GM19099 (cell line): ENCODE results near the gene VRK1.

Experiments
- POLR2A ChIP-seq: IDR thresholded peaks from 3 replicates; pipeline ENCODE4 v1.6.1; 2011; ENCODE audit warnings: low read depth; ENCODE audit not compliant: insufficient read length; ENCODE audit errors: extremely low read depth

The VRK1 gene

DNA sequence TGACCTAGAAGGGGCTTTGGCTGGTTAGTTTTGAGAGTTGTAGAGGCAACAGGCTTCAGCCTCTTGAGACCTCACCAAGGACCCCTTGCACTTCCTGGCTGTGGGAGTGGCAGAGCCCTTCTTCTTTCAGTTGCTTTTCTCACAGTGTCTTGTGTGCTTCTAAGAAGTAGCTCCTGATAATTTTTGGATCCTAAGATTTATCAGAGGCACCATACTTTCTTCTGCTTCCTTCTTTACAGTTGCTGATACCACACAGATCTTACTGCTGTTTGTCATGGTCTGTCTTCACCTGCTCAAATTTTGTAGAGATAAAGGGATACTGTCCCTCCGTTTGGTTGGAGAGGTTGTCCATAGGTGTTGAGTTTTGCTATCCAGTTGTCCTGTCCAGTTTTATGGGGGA lies 33.8 kb downstream of the VRK1 start:
- no peak for TF ChIP-seq POLR2A

DNA sequence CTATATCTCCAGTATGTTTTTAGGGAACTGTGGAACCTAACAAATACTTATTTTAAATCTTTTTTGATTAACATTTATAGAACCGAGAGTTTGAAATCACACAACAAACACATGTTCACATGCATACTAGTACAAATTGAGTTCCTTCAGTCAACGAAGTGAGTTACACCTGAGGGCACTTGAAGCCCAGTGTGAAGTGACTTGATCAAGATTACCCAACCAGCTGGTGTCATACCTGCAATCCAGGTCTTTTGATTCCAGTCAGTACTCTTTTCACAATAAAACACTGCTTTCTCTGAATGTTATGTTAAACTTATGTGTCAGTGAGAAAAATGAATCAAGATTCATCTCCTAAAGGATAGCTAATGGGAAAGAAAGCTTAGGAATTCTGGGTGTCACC lies 35.2 kb downstream of the VRK1 start:
- TF ChIP-seq POLR2A = no peak

DNA sequence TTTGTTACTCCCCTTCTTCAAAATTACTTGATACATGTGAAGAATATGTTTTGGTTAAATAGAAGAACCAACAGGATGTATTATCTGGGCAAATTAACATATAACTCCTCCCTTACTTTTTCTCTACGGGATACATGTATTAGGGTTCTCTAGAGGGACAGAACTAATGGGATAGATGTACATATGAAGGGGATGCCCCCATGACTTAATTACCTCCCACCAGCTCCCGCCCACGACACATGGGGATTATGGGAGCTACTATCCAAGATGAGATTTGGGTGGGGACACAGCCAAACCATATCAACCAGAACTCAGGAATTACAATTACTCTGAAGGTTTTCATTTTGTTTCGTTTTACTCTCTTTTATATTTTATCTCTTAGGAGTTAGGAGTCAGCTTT lies 41.3 kb downstream of the VRK1 start:
- no peak for TF ChIP-seq POLR2A

DNA sequence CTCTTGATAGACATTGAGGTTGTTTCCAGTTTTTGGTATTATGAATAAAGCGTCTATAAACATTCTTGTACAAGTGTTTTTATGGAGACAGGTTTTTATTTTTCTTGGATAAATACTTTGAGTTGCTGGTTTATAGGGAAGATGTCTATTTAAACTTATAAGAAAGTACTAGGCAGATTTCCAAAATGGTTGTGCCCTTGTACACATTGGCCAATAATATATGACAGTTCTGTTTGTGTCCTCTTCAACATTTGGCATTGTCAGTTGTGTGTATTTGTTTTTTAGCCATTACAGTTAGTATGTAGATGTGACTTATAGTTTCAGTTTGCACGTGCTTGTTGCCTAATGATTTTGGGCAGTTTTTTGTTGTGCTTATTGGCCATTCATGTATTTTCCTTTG lies 42.1 kb downstream of the VRK1 start:
- no peak for TF ChIP-seq POLR2A

DNA sequence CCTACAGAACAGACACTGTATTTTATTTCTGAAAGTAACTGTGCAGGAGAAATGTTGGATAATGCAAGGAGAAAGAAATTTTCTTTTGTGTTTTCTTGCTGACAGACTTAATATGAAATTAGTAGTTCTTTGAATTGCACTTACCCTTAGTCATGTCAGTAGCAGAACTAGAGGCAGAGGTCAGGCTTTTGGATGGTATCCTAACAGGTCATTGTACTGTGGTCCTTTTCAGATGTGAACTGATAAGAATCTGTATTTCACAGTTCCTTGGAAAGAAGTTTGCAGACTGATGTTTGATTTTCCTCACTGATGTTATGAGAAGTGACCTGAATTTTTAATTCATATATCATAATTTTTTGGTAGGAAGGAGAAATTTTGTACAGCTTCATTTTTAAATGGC lies 46.0 kb downstream of the VRK1 start:
- no peak for TF ChIP-seq POLR2A

DNA sequence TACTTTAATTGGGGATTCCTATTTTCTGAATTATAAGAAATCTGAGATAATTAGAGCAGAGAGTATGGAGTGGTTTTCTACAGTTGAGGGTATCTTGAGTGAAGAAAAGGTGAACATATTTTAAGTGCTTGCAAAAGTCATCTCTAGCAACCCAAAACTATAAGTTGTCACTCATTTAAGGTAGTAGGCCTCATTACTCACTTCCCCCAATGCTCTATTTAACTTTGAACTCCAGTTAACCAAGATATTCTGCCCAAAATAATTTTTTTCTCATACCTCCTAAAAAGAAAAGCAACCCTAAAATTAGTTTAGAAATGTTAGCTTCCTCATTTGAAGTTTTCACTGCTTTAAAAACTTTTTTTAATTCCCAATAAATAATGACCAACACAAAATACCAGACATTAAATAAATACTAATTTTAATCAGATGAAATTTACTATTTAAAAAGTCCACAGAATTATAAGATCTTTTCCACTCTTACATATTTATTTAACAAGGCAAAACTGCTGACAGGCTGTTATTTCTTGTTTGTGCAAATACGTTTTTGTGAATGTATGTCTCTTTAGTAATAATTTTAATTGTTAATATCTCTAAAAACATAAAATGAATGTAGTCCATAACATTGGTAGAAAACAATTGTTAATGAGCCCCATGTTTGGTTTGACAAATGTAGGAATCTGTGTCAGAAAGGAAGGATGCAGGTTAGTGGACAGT lies 47.8 kb downstream of the VRK1 start:
- no peak for TF ChIP-seq POLR2A

DNA sequence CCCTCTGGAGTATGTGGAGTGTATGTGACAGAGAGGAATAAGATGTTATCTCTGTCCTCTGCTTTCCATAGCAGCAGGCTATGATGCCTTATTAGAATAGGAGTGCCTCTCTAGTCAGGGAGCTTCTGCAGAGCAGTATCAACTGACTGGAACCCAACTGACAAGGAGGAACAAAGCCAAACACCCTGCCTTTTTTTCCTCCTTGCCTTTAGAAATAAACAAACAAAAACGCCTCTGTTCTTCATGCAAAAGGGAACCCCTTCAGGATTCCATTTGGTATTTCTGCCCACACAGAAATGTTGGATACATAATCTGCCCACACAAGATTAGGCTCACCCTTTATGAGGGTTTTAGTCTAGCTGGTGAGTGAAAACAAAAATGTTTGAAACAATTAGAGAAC lies 50.3 kb downstream of the VRK1 start:
- TF ChIP-seq POLR2A = no peak

DNA sequence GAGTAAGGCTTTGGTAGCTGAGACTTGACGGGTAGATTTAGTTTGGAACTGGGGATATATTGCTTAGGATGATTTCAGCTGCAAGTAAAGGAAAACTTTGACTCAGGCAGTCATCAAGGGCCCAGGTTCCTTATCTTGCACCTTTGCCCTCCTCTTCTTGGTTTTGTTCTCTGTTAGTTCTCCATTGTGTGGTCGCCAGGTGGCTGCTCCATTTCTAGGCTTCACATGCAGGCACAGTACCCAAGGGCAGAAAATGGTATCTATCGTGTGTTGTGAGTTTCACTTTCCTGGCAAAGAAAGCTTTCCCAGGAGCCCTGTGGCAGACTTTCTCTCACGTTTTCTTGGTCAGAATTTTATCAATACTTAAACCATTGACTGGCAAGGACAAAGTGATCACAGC lies 50.8 kb downstream of the VRK1 start:
- no peak for TF ChIP-seq POLR2A

DNA sequence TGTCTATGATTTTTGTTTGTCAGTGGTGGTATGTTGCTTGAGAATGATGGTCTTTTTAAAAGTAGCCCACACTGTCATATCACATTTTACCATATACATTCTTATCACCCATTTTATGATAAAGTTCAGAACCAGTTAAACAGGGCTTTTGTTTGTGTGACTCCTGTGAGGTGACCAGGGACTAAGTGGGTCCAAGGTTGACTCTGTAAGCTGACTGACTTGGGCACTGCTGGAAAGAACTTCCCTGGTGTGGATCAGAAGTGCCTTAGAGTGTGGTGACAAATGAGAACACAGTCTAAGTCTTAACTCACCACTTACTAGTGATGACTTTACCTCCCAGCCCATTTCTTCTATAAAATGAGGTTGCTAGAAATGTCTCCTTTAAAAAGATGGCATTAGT lies 52.6 kb downstream of the VRK1 start:
- TF ChIP-seq POLR2A = no peak

DNA sequence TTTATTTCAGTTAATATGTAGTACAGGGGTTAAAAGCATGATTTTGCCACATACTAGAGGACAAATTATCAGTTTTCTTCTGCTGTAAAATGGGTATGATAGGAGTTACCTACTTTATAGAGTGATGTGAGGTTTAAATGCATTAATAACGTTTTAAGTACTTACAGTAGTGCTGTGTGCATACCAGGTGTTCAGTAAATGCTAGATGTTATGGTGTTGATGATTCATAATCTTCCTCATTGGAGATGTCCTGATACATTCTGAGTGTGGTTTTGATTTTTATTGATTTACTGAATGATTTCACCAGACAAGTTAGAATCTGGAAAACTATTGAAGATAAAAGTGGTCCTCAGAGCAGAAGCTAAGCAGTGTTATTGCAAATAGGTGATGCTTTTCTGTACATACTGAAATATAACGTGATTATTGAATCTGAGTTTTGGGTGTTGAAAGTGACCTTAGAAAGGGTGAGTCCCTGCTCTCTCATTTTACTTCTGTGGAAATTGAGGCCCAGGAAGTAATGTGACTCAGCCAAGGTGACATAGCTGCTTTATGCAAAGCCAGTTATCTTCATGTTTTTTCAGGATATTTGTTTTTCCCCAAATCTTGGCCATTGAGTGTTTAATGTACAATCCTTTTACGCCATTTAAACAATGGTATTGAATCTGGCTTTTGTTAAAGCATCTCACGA lies 54.7 kb downstream of the VRK1 start:
- no peak for TF ChIP-seq POLR2A

DNA sequence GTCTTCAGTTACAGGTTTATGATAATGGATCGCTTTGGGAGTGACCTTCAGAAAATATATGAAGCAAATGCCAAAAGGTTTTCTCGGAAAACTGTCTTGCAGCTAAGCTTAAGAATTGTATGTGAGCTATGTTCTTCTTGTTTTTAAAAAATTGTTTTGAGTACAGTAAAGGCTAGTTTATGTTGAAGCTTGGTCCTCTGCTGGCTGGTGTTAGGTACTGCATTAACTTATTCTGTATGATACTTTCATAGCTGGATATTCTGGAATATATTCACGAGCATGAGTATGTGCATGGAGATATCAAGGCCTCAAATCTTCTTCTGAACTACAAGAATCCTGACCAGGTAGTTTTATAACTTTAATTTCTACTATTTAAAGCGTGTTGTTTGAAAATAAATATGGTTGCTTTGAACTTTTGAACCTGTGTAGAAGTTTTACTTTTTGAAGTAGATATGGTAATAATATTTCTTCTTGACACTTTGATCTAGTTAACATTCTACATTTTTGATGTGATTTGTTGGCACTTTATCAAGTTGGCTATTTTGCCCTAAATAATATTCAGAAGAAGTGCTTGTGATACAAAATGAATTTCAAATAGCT lies 55.7 kb downstream of the VRK1 start:
- no peak for TF ChIP-seq POLR2A

DNA sequence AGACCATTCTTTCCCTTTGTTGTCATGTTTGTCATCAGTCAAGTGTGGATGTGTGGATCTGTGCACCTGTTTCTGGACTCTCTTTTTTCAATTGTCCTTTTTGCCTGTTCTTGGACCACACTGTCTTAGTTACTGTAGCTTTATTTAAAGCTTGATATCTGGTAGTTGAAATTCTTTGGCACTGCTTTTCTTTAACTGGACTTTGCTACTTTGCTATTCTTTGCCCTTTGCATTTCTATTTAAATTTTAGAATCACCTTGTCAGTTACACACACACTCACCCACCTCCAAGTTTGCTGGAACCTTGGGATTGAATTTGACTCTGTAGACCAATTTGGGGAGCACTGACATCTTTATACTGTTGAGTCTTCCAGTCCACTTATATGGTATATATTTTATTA lies 61.5 kb downstream of the VRK1 start:
- no peak for TF ChIP-seq POLR2A

DNA sequence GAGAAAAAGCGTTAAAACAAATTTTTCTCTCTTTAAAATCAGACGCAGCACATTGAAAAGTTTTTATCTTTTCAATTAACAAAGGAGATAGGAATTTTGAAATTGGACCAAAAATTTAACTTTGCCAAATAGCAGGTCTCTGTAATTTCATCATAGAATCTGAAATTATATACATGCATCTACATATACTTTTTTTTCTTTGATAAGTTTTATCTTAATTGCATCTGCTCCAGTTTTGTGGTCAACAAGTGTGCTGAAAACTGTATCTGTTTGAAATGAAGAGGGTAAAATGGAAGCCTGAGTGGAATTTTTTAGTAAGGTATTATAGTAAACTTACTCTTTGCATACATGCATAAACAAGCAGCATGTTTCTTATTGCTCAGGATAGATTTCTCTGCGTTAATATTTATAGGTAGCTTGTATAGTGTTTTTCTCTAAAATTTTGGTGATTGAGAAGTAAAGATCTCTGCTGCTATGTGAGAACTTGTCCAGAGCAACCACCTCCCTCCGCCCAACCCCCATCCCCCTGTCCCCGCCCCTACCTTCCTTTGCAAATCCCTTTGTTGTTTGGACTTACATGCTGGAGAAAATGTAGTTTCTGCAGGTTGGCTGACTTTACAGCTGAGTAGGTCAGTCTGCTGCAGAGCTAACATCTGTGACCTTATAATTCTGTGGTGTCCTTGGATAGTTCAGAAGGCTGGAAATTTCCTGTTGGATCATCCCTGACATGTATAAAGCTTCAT lies 64.6 kb downstream of the VRK1 start:
- TF ChIP-seq POLR2A = no peak

DNA sequence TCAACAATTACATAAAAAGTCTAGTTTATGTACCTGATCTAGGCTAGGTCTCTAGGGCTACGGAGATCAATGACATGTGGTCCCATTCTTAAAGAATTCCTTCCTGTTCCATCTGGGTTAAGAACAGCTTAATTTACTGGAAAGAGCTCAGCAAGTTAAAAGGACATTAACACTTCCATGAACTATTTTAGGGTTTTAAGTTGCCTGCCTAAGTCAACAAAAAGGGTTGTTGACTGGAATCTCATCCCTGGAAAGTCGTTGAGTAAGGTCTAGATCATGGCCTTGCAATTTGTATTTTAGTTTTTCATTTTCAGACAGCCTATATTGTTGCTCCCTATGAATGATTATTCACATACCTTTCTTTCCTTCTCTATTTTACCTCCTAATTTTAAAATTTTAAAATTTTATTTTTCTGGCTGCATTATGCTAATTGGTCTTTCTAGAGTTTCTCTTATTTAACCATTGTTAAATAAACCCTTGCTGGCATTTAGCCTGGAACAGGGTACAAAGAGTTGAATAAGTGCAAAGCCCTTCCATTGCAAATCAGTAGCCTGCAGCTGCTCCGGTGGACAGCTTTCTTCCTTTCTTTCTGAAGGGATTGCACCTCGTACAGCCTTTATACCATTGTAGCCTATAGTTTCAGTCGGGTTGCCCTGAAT lies 66.3 kb downstream of the VRK1 start:
- no peak for TF ChIP-seq POLR2A

DNA sequence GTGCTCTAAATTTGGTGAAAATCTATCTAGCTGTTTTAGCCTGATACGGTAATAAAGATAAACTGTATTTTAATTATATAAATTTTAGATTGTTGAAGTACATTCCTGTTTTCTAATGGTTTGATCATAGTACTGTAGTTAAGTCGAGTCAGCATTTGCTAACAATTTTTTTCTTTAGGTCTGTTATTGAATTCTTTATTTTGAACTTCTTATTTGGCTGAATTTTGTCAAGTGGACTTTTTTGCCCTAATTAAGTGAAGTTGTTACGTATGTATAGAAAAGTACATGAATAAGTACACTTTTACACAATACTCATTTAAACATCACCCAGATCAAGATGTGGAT lies 66.8 kb downstream of the VRK1 start:
- TF ChIP-seq POLR2A = no peak

DNA sequence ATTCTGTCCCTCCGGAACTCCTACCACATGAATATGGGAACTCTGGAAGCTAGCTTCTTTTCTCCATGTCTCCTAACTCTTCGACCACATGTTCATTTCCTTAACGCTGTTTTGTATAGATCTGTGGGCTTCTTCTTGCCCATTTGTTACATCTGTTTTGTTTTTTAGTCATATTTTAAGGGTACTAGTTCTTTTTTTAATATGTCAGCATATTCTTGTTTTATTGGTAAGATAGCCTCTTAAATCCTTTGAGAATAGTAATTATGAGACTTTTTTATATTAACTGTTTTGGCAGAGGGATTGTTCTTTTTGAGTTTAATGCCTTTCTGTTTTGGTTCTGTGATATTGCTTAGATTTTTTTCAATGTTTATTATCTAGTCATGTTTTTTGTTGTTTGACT lies 70.5 kb downstream of the VRK1 start:
- TF ChIP-seq POLR2A = no peak

DNA sequence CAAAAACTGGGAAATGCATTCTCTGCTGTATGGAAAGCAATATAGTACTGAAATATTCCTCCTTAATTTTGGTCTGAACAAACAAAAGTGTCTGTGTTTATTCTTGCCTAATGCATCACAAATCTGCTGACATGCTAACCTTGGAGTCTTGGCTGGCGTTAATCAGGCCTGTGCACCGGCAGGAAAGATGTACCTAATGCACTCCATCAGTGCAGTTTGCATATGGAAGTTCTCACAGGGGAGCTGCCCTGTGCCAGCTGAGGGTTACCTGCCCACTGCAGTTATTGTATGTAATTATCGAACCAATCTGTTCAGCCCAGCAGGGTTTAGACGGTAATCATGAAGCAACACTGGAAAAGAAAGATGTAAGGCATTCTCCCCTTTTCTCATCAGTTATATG lies 76.9 kb downstream of the VRK1 start:
- TF ChIP-seq POLR2A = no peak
